Activated CD4-positive, alpha-beta T cell treated with anti-CD3 and anti-CD28 coated beads for 48 hours (primary cell): ENCODE results near the gene JCAD.
"Not testable (repeated sequence)": the region's sequence is repeated elsewhere in the genome, so short reads cannot be mapped to it uniquely, and the experiment has no call there.

ENCODE experiments used
- DNase-seq: peaks from one replicate; pipeline ENCODE4 v3.0.0-alpha.2; 2020

JCAD gene

GRCh38 chr10:30059209-30060107 is at the start of gene JCAD:
Gene JCAD, minus strand, starts transcription at chr10:30059586. Its CDS starts 11,774 bp downstream, at chr10:30047812.
- DNase-seq: peak; percentile 56

GRCh38 chr10:30106987-30107386 is 47.6 kb upstream of the JCAD start:
- no peak for DNase-seq

GRCh38 chr10:30103595-30104320 is 44.4 kb upstream of the JCAD start:
- DNase-seq: no peak

- DNase-seq: not testable (repeated sequence)
These were observed 40.3 kb upstream of the JCAD start for GRCh38 chr10:30099706-30100105.

- DNase-seq: no peak
These were observed 39.7 kb upstream of the JCAD start for GRCh38 chr10:30099101-30099500.

- no peak for DNase-seq
These were observed 39.2 kb upstream of the JCAD start for GRCh38 chr10:30098629-30099028.

GRCh38 chr10:30096564-30096963 is 37.2 kb upstream of the JCAD start:
- DNase-seq: no peak

GRCh38 chr10:30095631-30096422 is 36.4 kb upstream of the JCAD start:
- DNase-seq: no peak

- DNase-seq: no peak
These were observed 35.2 kb upstream of the JCAD start for GRCh38 chr10:30094601-30095000.

GRCh38 chr10:30093303-30093950 is 34.0 kb upstream of the JCAD start:
- DNase-seq: no peak

GRCh38 chr10:30092151-30092790 is 32.9 kb upstream of the JCAD start:
- DNase-seq: no peak

GRCh38 chr10:30091136-30091535 is 31.8 kb upstream of the JCAD start:
- DNase-seq: no peak

- no peak for DNase-seq
These were observed 28.8 kb upstream of the JCAD start for GRCh38 chr10:30088178-30088577.

- no peak for DNase-seq
These were observed 24.5 kb upstream of the JCAD start for GRCh38 chr10:30083934-30084333.

GRCh38 chr10:30081182-30081581 is 21.8 kb upstream of the JCAD start:
- no peak for DNase-seq

GRCh38 chr10:30080161-30080560 is 20.8 kb upstream of the JCAD start:
- no peak for DNase-seq

GRCh38 chr10:30079408-30079807 is 20.0 kb upstream of the JCAD start:
- DNase-seq: no peak

- no peak for DNase-seq
These were observed 16.1 kb upstream of the JCAD start for GRCh38 chr10:30075481-30075880.

- no peak for DNase-seq
These were observed 15.5 kb upstream of the JCAD start for GRCh38 chr10:30074933-30075332.

- DNase-seq: no peak
These were observed 14.7 kb upstream of the JCAD start for GRCh38 chr10:30074090-30074489.

GRCh38 chr10:30073767-30074060 is 14.3 kb upstream of the JCAD start:
- DNase-seq: no peak

GRCh38 chr10:30073045-30073766 is 13.8 kb upstream of the JCAD start:
- no peak for DNase-seq
